ENCODE results near the gene CACNA1C.
A peak's percentile ranks its signal among the peaks of the same experiment; 100 is the strongest.

CACNA1C gene

GRCh38 chr12:2498964-2499500 is 446.2 kb downstream of the CACNA1C start:
- no peak for DNase-seq

- DNase-seq, result peak; percentile 8
These were observed 448.8 kb downstream of the CACNA1C start for GRCh38 chr12:2501464-2502191.

- no peak for DNase-seq
These were observed 450.2 kb downstream of the CACNA1C start for GRCh38 chr12:2503036-2503435.

- no peak for DNase-seq
These were observed 451.0 kb downstream of the CACNA1C start for GRCh38 chr12:2503762-2504161.

GRCh38 chr12:2504577-2504976 is 451.8 kb downstream of the CACNA1C start:
- DNase-seq, result no peak

GRCh38 chr12:2507814-2508213 is 455.0 kb downstream of the CACNA1C start:
- DNase-seq, result no peak

GRCh38 chr12:2509137-2509536 is 456.4 kb downstream of the CACNA1C start:
- DNase-seq, result no peak

GRCh38 chr12:2510045-2510444 is 457.3 kb downstream of the CACNA1C start:
- DNase-seq, result no peak

GRCh38 chr12:2513141-2514037 is 460.6 kb downstream of the CACNA1C start:
- DNase-seq, result no peak

- no peak for DNase-seq
These were observed 461.2 kb downstream of the CACNA1C start for GRCh38 chr12:2514038-2514340.

GRCh38 chr12:2520722-2521246 is 468.0 kb downstream of the CACNA1C start:
- DNase-seq, result no peak

GRCh38 chr12:2523317-2523716 is 470.5 kb downstream of the CACNA1C start:
- no peak for DNase-seq

GRCh38 chr12:2523844-2524243 is 471.1 kb downstream of the CACNA1C start:
- DNase-seq, result no peak

- DNase-seq, result no peak
These were observed 473.6 kb downstream of the CACNA1C start for GRCh38 chr12:2526371-2526770.

- DNase-seq, result no peak
These were observed 475.2 kb downstream of the CACNA1C start for GRCh38 chr12:2528001-2528400.

GRCh38 chr12:2529807-2530206 is 477.0 kb downstream of the CACNA1C start:
- no peak for DNase-seq

GRCh38 chr12:2531371-2531770 is 478.6 kb downstream of the CACNA1C start:
- DNase-seq, result no peak

- DNase-seq, result no peak
These were observed 480.2 kb downstream of the CACNA1C start for GRCh38 chr12:2533036-2533435.

- DNase-seq, result no peak
These were observed 482.9 kb downstream of the CACNA1C start for GRCh38 chr12:2535583-2536204.

- no peak for DNase-seq
These were observed 483.9 kb downstream of the CACNA1C start for GRCh38 chr12:2536724-2537123.

- no peak for DNase-seq
These were observed 485.2 kb downstream of the CACNA1C start for GRCh38 chr12:2537868-2538541.

GRCh38 chr12:2539938-2540337 is 487.2 kb downstream of the CACNA1C start:
- DNase-seq, result no peak

GRCh38 chr12:2540535-2540941 is 487.8 kb downstream of the CACNA1C start:
- no peak for DNase-seq
